ENCODE data around the gene DCST2. TPM values are rescaled to one million over a fixed set of nuclear protein-coding genes. Genes with fewer than 3 reads are reported as not detected.

DCST2 gene
- total RNA-seq (1 to 10 TPM in 1 of 2 donors, under 1 TPM in 1; 0.94 to 1.3 TPM), total RNA-seq (0.23 to 2.4 reads per million in 2 donors)

GRCh38 chr1:155033524-155033923 is at the start of gene DCST2, which contains the start of gene DCST1:
TSS of gene DCST2 (minus strand) at chr1:155033781. CDS start at chr1:155033701, 80 bp downstream.
TSS of gene DCST1 (plus strand) at chr1:155033824. CDS start at chr1:155034037, 213 bp downstream.
- ATAC-seq (no peak), DNase-seq (no peak)
- Mint-ChIP-seq H3K36me3 (ENCODE audit: low read depth) (no peaks in the 10 kb centered on the region), H3K4me1 (peaks cover 4% of the 10 kb centered on the region), H3K27ac (no peak within 1 kb of the TSS), H3K27me3 (peaks cover 4% of the 10 kb centered on the region), H3K4me3 (no peak within 1 kb of the TSS)
- no peaks in the 10 kb centered on the region for H3K9me3 ChIP-seq (ENCODE audit: control insufficient read depth, low read length, poor library complexity, severe bottlenecking)

DNA sequence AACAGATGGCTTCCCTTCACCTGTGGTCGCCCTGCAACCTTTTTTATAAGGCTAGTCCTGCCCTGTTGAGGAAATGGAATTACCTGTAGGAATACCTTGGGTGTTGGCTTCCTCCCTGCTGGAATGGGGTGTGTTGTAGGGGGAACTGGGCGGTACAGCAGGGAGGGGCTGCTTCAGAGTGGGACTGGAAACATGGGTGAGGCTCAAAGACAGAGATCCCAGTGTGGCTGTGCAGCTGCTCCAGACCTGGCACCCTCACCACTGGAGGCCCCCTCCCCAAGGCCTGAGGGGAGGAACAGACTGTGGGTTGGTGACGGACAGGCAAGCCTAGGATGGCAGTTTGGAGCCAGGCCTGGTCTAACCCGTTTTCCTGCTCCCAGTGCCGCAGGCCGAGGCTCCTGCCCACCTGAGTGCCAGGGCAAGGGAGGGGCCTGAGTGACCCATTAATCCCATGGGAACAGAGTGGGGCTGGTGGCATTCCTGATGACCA is 49.5 kb upstream of the DCST2 start:
- Mint-ChIP-seq H3K27me3 (peaks cover 30% of the 10 kb centered on the region), H3K27ac (no peak overlapping the region), H3K36me3 (ENCODE audit: low read depth) (peaks cover 4% of the 10 kb centered on the region), H3K4me1 (peaks cover 43% of the 10 kb centered on the region), H3K4me3 (no peak overlapping the region)
- H3K9me3 ChIP-seq (ENCODE audit: control insufficient read depth, low read length, poor library complexity, severe bottlenecking): no peaks in the 10 kb centered on the region
- DNase-seq (no peak), ATAC-seq (no peak)

GRCh38 chr1:155082301-155083051 is 48.9 kb upstream of the DCST2 start:
- peak overlapping the region; percentile 63 for H3K4me3 Mint-ChIP-seq
- ATAC-seq: no peak
- peaks cover 4% of the 10 kb centered on the region for H3K36me3 Mint-ChIP-seq (ENCODE audit: low read depth)
- H3K4me1 Mint-ChIP-seq: peaks cover 48% of the 10 kb centered on the region
- no peak for DNase-seq
- H3K9me3 ChIP-seq (ENCODE audit: control insufficient read depth, low read length, poor library complexity, severe bottlenecking): no peaks in the 10 kb centered on the region
- H3K27ac Mint-ChIP-seq: no peak overlapping the region
- peaks cover 35% of the 10 kb centered on the region for H3K27me3 Mint-ChIP-seq

DNA sequence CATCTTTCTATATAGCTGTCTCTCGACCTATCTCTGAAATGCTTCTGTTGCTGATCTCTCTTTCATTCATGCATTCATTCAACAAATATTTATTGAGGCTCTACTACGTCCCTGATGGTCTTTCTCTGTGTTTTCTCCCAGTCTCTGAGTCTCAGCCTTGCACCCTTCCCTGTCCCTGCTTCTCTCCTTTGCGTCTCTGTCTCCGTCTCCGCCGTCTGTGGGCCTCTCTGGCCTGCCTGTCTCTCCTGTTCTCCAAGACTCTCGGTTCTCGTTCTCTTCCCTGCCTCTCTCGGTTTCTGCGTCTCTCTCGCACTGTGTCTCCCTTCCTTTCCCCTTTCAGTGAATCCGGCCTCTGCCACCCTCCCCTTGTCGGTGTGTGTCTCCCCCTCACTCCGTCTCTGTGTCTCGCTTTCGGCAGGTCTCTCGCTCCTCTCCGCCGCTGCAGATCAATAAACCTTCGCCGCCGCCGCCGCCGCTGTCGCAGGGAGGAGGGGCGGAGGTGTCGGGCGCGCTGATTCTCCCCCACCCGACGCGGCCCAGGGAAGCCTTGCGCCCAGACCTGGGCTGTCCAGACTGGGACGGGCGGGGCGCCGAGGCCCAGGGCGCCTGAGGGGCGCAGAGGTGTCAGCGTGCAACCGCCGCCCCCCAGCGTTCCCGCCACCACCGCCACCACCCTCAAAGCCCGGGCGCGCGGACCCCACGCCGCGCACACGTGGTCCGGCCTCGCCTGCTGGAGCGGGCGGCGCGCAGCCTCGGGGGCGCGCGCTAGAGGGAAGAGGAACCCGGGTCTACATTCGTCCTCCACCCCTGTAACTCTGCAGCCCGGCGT is 48.1 kb upstream of the DCST2 start:
- peaks cover 35% of the 10 kb centered on the region for H3K27me3 Mint-ChIP-seq
- no peak for DNase-seq
- H3K4me3 Mint-ChIP-seq: peak overlapping the region; percentile 97
- peaks cover 4% of the 10 kb centered on the region for H3K36me3 Mint-ChIP-seq (ENCODE audit: low read depth)
- peak overlapping the region; percentile 78 for H3K27ac Mint-ChIP-seq
- H3K4me1 Mint-ChIP-seq: peaks cover 49% of the 10 kb centered on the region
- no peak for ATAC-seq
- H3K9me3 ChIP-seq (ENCODE audit: control insufficient read depth, low read length, poor library complexity, severe bottlenecking): no peaks in the 10 kb centered on the region

DNA sequence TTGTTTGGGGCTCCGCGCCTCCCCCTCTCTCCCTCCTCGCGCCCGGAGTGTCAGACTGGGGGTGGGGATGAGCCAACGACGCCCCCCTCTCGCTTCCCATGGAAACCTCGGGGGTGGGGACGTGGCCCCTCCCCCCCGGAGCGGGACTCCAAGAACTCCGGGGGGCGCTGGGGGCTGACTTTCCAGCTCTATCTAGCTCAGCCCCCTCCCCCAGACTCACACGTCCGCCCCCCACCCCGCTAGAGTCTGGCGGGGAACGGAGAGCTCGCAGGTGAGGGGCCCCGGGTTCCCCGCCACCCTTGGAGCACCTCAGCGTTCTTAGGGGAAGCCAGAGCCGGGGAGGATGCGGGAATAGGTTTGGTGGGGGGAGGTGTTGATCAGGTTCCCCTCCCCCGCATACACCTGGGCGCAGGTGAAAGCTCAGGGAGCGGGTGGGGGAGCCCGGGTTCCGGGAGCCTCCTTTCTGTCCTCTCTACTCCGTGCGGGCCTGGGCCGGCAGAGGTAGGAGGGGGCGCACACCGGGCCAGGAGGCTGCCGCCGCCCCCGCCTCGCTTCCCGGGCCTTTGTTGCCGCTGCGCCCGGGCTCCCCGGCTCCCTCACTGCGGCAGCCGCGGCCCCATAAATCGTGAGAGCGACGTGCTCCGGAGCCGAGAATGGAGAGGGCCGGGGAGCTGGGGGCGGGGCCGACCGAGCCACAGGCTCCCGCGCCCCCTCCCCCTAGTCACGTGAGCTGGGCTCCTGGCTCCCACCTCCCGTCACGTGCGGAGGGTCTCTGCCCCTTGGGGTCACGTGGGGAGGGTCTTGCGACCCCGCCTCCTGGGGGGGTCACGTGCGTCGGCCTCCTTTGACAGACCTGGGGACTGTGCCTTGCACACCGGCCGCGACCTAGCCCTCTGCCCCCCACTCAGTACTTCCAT is 47.0 kb upstream of the DCST2 start:
- H3K4me1 Mint-ChIP-seq: peaks cover 43% of the 10 kb centered on the region
- peaks cover 4% of the 10 kb centered on the region for H3K36me3 Mint-ChIP-seq (ENCODE audit: low read depth)
- H3K27me3 Mint-ChIP-seq: peaks cover 35% of the 10 kb centered on the region
- DNase-seq (peak in 2 of 3 donors; percentile 44 to 46), ATAC-seq (no peak)
- no peak overlapping the region for H3K27ac Mint-ChIP-seq
- H3K9me3 ChIP-seq (ENCODE audit: control insufficient read depth, low read length, poor library complexity, severe bottlenecking): no peaks in the 10 kb centered on the region
- peak overlapping the region; percentile 97 for H3K4me3 Mint-ChIP-seq

- Mint-ChIP-seq H3K27me3 (peaks cover 35% of the 10 kb centered on the region), H3K4me1 (peaks cover 37% of the 10 kb centered on the region), H3K36me3 (ENCODE audit: low read depth) (peaks cover 4% of the 10 kb centered on the region), H3K27ac (peak overlapping the region; percentile 41), H3K4me3 (peak overlapping the region; percentile 97)
- ATAC-seq: peak; percentile 24
- DNase-seq: no peak
- no peaks in the 10 kb centered on the region for H3K9me3 ChIP-seq (ENCODE audit: control insufficient read depth, low read length, poor library complexity, severe bottlenecking)
These were observed 46.1 kb upstream of the DCST2 start for GRCh38 chr1:155079487-155080311.

- peak overlapping the region; percentile 41 for H3K27ac Mint-ChIP-seq
- ATAC-seq: no peak
- H3K9me3 ChIP-seq (ENCODE audit: control insufficient read depth, low read length, poor library complexity, severe bottlenecking): no peaks in the 10 kb centered on the region
These were observed 45.6 kb upstream of the DCST2 start for GRCh38 chr1:155079210-155079486.

GRCh38 chr1:155078469-155079209 is 45.1 kb upstream of the DCST2 start, which contains the start of gene EFNA3:
TSS of gene EFNA3 (plus strand) at chr1:155078837. CDS start at chr1:155078942, 105 bp downstream.
- DNase-seq (peak; percentile 57 to 69 (median 69)), ATAC-seq (peak; percentile 55)
- H3K4me3 Mint-ChIP-seq: peak within 1 kb of the TSS; percentile 97
- peaks cover 31% of the 10 kb centered on the region for H3K4me1 Mint-ChIP-seq
- H3K9me3 ChIP-seq (ENCODE audit: control insufficient read depth, low read length, poor library complexity, severe bottlenecking): no peaks in the 10 kb centered on the region
- H3K27ac Mint-ChIP-seq: peak within 1 kb of the TSS; percentile 66
- peaks cover 27% of the 10 kb centered on the region for H3K27me3 Mint-ChIP-seq
- peaks cover 4% of the 10 kb centered on the region for H3K36me3 Mint-ChIP-seq (ENCODE audit: low read depth)

More at GRCh38 chr1:155079210-155079486, 45.6 kb upstream of the DCST2 start:
- Mint-ChIP-seq H3K4me3 (peak overlapping the region; percentile 97), H3K4me1 (peaks cover 32% of the 10 kb centered on the region), H3K36me3 (ENCODE audit: low read depth) (peaks cover 4% of the 10 kb centered on the region), H3K27me3 (peaks cover 32% of the 10 kb centered on the region)
- DNase-seq: no peak

DNA sequence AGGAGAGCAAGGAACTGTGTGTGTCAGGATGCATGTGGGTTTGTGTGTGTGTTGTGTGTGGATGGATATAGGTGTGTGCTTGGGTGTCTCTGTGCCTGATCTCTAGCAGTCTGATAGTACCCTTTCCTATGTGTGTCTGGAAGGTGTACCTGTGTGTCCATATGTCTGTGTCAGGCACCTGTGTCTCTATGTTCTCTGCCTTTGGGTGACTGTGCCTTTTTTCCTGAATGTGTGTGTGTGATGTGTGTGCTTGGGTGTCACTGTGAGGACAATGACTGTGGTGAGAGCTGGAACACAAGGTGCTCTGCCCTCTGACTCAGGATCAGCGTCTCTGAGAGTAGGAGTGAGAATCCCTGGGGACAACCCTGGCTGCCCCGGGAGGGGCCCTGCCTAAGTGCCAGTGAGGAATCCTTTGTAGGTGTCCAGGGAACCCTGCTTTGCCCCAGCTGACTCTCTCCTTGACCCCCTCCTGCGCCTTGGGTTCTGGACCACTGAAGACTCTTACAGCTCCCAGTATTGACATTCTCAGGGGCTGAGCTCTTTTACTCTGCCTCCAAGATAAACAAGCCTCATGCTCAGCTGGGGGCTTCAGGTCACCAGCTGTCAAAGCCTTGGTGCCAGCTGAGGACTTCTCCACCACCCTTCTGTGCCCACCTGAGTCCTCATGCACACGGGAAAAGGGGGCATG is 44.3 kb upstream of the DCST2 start:
- no peak for ATAC-seq
- Mint-ChIP-seq H3K4me3 (peak overlapping the region; percentile 76), H3K27ac (peak overlapping the region; percentile 66), H3K36me3 (ENCODE audit: low read depth) (peaks cover 4% of the 10 kb centered on the region), H3K4me1 (peaks cover 36% of the 10 kb centered on the region), H3K27me3 (peaks cover 26% of the 10 kb centered on the region)
- DNase-seq: no peak
- H3K9me3 ChIP-seq (ENCODE audit: control insufficient read depth, low read length, poor library complexity, severe bottlenecking): no peaks in the 10 kb centered on the region

GRCh38 chr1:155077346-155077745 is 43.8 kb upstream of the DCST2 start:
- Mint-ChIP-seq H3K27ac (no peak overlapping the region), H3K4me1 (peaks cover 38% of the 10 kb centered on the region), H3K27me3 (peaks cover 25% of the 10 kb centered on the region), H3K4me3 (peak overlapping the region; percentile 76), H3K36me3 (ENCODE audit: low read depth) (peaks cover 4% of the 10 kb centered on the region)
- H3K9me3 ChIP-seq (ENCODE audit: control insufficient read depth, low read length, poor library complexity, severe bottlenecking): no peaks in the 10 kb centered on the region
- no peak for DNase-seq
- ATAC-seq: no peak

GRCh38 chr1:155076371-155076770 is 42.8 kb upstream of the DCST2 start:
- no peak for DNase-seq
- no peak overlapping the region for H3K4me3 Mint-ChIP-seq
- ATAC-seq: no peak

More at GRCh38 chr1:155076371-155076770, 42.8 kb upstream of the DCST2 start:
- Mint-ChIP-seq H3K27me3 (peaks cover 15% of the 10 kb centered on the region), H3K27ac (no peak overlapping the region), H3K4me1 (peaks cover 40% of the 10 kb centered on the region), H3K36me3 (ENCODE audit: low read depth) (peaks cover under 1% of the 10 kb centered on the region)
- H3K9me3 ChIP-seq (ENCODE audit: control insufficient read depth, low read length, poor library complexity, severe bottlenecking): no peaks in the 10 kb centered on the region
